ENCODE measurements around the gene VIPR2.

Gene VIPR2

DNA sequence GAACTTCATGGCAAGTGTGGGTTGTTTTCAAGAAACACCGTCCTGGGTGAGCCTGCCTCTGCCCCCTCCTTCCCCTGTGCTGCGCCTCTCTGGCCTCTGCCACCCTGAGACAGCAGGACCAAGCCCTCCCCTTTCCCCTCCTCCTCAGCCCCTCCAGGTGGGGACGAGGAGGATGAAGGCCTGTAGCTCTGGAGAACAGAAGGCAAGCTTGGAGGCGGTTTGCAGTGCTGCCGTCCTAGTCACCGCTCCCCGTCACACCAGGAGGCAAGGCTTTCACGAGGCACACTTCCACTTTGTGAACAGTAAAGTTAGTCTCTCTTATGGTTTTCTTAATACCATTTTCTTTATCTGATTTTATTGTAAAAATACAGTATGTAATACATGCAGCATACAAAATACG, 8.8 kb upstream of the VIPR2 start (continued):
- TF ChIP-seq, protein P1, sequence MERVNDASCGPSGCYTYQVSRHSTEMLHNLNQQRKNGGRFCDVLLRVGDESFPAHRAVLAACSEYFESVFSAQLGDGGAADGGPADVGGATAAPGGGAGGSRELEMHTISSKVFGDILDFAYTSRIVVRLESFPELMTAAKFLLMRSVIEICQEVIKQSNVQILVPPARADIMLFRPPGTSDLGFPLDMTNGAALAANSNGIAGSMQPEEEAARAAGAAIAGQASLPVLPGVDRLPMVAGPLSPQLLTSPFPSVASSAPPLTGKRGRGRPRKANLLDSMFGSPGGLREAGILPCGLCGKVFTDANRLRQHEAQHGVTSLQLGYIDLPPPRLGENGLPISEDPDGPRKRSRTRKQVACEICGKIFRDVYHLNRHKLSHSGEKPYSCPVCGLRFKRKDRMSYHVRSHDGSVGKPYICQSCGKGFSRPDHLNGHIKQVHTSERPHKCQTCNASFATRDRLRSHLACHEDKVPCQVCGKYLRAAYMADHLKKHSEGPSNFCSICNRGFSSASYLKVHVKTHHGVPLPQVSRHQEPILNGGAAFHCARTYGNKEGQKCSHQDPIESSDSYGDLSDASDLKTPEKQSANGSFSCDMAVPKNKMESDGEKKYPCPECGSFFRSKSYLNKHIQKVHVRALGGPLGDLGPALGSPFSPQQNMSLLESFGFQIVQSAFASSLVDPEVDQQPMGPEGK (CRISPR knock-in tag; IDR thresholded peaks at IDR 0.05; ENCODE audit: borderline replicate concordance) = no peak
- TF ChIP-seq, protein P2, sequence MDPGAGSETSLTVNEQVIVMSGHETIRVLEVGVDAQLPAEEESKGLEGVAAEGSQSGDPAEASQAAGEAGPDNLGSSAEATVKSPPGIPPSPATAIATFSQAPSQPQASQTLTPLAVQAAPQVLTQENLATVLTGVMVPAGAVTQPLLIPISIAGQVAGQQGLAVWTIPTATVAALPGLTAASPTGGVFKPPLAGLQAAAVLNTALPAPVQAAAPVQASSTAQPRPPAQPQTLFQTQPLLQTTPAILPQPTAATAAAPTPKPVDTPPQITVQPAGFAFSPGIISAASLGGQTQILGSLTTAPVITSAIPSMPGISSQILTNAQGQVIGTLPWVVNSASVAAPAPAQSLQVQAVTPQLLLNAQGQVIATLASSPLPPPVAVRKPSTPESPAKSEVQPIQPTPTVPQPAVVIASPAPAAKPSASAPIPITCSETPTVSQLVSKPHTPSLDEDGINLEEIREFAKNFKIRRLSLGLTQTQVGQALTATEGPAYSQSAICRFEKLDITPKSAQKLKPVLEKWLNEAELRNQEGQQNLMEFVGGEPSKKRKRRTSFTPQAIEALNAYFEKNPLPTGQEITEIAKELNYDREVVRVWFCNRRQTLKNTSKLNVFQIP (CRISPR knock-in tag; IDR thresholded peaks at IDR 0.05; ENCODE audit: borderline replicate concordance, low read depth) = no peak

DNA sequence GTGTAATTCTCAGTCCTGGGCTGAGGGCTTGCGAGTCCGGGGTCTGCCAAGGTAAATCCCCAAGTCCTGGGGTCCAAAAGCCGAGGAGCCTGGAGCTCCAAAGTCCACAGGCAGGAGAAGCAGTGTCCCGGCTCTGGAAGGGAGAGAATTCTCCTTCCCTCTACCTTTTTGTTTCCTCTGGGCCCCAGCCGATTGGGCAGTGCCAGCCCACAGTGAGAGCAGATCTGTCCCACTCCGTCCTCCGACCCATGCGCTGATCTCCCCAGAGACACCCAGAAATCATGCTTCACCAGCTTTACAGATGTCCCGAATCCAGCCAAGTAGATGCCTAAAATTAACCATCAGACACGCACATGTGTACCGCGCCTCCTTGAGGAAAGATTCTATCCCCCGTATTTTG, 8.1 kb upstream of the VIPR2 start:
- ATAC-seq = no peak
- TF ChIP-seq ESRRG (CRISPR knock-in tag; IDR thresholded peaks at IDR 0.05) (no peak), OSR1 (CRISPR knock-in tag; IDR thresholded peaks at IDR 0.05) (no peak)

DNA sequence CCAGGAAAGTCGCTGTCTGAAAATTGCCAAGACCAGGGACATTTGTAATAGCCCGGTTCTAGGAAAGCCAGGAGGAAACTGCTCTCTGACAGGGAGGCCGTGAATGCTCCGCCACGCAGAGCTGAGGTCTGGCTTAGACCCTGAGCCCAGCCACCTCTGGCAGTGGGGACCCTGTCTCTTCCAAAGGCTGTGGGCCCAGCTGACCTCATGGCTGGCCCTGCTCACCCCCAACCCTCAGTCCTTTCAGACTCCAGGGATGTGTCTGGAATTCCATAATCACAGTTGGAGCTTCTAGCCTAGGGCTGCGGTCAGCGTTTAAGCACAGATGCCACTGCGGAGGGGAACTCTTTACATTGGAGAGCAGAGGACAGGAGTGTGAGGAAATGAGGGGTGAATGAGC, 6.6 kb upstream of the VIPR2 start:
- ATAC-seq = no peak
- TF ChIP-seq ISL1 (CRISPR knock-in tag; IDR thresholded peaks at IDR 0.05) (no peak), GLIS3 (CRISPR knock-in tag; IDR thresholded peaks at IDR 0.05) (no peak), TCF4 (CRISPR knock-in tag; IDR thresholded peaks at IDR 0.05; ENCODE audit: borderline replicate concordance) (no peak), PPARA (CRISPR knock-in tag; IDR thresholded peaks at IDR 0.05; ENCODE audit: borderline replicate concordance) (no peak), ZNF565 (CRISPR knock-in tag; conservative IDR thresholded peaks at IDR 0.05; ENCODE audit: low read depth) (no peak), BACH2 (CRISPR knock-in tag; IDR thresholded peaks at IDR 0.05; ENCODE audit: borderline replicate concordance) (no peak), RARB (CRISPR knock-in tag; IDR thresholded peaks at IDR 0.05) (no peak), OSR1 (CRISPR knock-in tag; IDR thresholded peaks at IDR 0.05) (no peak), ZNF70 (CRISPR knock-in tag; IDR thresholded peaks at IDR 0.05) (no peak), ZNF8 (CRISPR knock-in tag; IDR thresholded peaks at IDR 0.05) (no peak), ESRRG (CRISPR knock-in tag; IDR thresholded peaks at IDR 0.05) (no peak)
- TF ChIP-seq, protein P2 (CRISPR knock-in tag; IDR thresholded peaks at IDR 0.05; ENCODE audit: borderline replicate concordance, low read depth) = no peak
- TF ChIP-seq, protein P3, sequence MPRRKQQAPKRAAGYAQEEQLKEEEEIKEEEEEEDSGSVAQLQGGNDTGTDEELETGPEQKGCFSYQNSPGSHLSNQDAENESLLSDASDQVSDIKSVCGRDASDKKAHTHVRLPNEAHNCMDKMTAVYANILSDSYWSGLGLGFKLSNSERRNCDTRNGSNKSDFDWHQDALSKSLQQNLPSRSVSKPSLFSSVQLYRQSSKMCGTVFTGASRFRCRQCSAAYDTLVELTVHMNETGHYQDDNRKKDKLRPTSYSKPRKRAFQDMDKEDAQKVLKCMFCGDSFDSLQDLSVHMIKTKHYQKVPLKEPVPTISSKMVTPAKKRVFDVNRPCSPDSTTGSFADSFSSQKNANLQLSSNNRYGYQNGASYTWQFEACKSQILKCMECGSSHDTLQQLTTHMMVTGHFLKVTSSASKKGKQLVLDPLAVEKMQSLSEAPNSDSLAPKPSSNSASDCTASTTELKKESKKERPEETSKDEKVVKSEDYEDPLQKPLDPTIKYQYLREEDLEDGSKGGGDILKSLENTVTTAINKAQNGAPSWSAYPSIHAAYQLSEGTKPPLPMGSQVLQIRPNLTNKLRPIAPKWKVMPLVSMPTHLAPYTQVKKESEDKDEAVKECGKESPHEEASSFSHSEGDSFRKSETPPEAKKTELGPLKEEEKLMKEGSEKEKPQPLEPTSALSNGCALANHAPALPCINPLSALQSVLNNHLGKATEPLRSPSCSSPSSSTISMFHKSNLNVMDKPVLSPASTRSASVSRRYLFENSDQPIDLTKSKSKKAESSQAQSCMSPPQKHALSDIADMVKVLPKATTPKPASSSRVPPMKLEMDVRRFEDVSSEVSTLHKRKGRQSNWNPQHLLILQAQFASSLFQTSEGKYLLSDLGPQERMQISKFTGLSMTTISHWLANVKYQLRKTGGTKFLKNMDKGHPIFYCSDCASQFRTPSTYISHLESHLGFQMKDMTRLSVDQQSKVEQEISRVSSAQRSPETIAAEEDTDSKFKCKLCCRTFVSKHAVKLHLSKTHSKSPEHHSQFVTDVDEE (CRISPR knock-in tag; IDR thresholded peaks at IDR 0.05) = no peak
- TF ChIP-seq, protein P4, sequence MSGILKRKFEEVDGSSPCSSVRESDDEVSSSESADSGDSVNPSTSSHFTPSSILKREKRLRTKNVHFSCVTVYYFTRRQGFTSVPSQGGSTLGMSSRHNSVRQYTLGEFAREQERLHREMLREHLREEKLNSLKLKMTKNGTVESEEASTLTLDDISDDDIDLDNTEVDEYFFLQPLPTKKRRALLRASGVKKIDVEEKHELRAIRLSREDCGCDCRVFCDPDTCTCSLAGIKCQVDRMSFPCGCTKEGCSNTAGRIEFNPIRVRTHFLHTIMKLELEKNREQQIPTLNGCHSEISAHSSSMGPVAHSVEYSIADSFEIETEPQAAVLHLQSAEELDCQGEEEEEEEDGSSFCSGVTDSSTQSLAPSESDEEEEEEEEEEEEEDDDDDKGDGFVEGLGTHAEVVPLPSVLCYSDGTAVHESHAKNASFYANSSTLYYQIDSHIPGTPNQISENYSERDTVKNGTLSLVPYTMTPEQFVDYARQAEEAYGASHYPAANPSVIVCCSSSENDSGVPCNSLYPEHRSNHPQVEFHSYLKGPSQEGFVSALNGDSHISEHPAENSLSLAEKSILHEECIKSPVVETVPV (CRISPR knock-in tag; IDR thresholded peaks at IDR 0.05) = no peak

DNA sequence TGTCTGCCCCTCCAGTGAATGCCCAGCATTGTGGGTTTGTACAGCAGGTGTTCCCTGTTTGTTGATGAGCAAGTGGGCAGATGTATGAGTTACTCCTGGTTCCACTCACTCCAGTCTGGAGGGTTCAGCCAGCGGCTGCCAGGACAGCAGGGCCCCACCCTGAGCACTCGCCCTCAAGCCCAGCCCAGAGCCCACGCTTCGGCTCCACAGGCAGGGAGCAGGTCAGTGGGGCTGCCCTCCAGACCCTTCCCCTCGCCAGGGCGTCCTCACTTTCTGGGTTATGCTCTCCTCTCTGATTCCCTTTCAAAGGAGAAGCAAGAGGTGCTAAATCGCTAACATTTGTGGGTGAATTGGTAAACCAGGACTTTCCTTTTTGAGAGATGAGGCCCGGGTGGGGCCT, 4.8 kb upstream of the VIPR2 start:
- no peak for ATAC-seq
- TF ChIP-seq ESRRG (CRISPR knock-in tag; IDR thresholded peaks at IDR 0.05) (no peak), ZC3H10 (CRISPR knock-in tag; IDR thresholded peaks at IDR 0.05) (no peak), SNAI2 (CRISPR knock-in tag; IDR thresholded peaks at IDR 0.05) (no peak), ARNTL (CRISPR knock-in tag; IDR thresholded peaks at IDR 0.05; ENCODE audit: borderline replicate concordance, low read depth) (no peak), OSR1 (CRISPR knock-in tag; IDR thresholded peaks at IDR 0.05) (no peak), RARB (CRISPR knock-in tag; IDR thresholded peaks at IDR 0.05) (no peak), PPARA (CRISPR knock-in tag; IDR thresholded peaks at IDR 0.05; ENCODE audit: borderline replicate concordance) (no peak), BACH2 (CRISPR knock-in tag; IDR thresholded peaks at IDR 0.05; ENCODE audit: borderline replicate concordance) (no peak), GLIS3 (CRISPR knock-in tag; IDR thresholded peaks at IDR 0.05) (no peak), TOX (CRISPR knock-in tag; IDR thresholded peaks at IDR 0.05; ENCODE audit: borderline replicate concordance) (no peak), TCF4 (CRISPR knock-in tag; IDR thresholded peaks at IDR 0.05; ENCODE audit: borderline replicate concordance) (no peak), CSDC2 (CRISPR knock-in tag; IDR thresholded peaks at IDR 0.05) (no peak), ZNF8 (CRISPR knock-in tag; IDR thresholded peaks at IDR 0.05) (no peak)
- TF ChIP-seq, protein P5, sequence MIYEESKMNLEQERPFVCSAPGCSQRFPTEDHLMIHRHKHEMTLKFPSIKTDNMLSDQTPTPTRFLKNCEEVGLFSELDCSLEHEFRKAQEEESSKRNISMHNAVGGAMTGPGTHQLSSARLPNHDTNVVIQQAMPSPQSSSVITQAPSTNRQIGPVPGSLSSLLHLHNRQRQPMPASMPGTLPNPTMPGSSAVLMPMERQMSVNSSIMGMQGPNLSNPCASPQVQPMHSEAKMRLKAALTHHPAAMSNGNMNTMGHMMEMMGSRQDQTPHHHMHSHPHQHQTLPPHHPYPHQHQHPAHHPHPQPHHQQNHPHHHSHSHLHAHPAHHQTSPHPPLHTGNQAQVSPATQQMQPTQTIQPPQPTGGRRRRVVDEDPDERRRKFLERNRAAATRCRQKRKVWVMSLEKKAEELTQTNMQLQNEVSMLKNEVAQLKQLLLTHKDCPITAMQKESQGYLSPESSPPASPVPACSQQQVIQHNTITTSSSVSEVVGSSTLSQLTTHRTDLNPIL (CRISPR knock-in tag; IDR thresholded peaks at IDR 0.05; ENCODE audit: low read depth) = no peak
- TF ChIP-seq, protein P1 (CRISPR knock-in tag; IDR thresholded peaks at IDR 0.05; ENCODE audit: borderline replicate concordance) = no peak
- TF ChIP-seq, protein P2 (CRISPR knock-in tag; IDR thresholded peaks at IDR 0.05; ENCODE audit: borderline replicate concordance, low read depth) = no peak
